ENCODE measurements around the gene NTM. TPM values are rescaled to one million over a fixed set of nuclear protein-coding genes. Genes with fewer than 3 reads are reported as not detected.

NTM gene
- total and polyA plus RNA-seq, 12 donors = 0.43 to 3.0 (median 1.3) TPM

DNA sequence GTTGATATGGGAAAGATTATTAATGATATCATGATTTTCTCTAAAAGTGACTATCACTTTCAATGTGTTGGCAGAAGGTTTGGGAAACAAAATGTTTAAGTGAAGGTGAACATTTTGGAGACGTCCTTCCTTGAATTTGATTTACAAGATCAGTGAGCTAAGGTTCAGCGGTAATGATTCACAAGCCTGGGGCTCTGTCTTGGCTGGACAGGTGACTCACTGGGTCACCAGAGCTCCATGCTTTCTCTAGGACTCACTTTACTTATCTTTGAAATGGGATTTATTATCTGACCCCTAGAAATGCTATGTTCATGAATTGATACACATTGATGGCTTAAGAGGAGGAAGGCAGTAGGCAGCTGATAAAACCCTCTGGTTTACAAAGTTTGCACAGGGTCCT is 437.5 kb downstream of the NTM start:
- ATAC-seq (no peak), DNase-seq (no peak)
- Histone ChIP-seq H3K36me3 (no peaks in the 10 kb centered on the region), H3K4me3 (no peak overlapping the region), H3K9me3 (no peaks in the 10 kb centered on the region), H3K4me1 (no peaks in the 10 kb centered on the region), H3K27me3 (peaks cover 0 to 69% (median 30%) of the 10 kb centered on the region in 7 donors), H3K27ac (no peak overlapping the region)
- WGBS, 2 donors = 76 to 78% methylated on average over 2 of the region's 2 CpGs
- TF ChIP-seq, protein P1, sequence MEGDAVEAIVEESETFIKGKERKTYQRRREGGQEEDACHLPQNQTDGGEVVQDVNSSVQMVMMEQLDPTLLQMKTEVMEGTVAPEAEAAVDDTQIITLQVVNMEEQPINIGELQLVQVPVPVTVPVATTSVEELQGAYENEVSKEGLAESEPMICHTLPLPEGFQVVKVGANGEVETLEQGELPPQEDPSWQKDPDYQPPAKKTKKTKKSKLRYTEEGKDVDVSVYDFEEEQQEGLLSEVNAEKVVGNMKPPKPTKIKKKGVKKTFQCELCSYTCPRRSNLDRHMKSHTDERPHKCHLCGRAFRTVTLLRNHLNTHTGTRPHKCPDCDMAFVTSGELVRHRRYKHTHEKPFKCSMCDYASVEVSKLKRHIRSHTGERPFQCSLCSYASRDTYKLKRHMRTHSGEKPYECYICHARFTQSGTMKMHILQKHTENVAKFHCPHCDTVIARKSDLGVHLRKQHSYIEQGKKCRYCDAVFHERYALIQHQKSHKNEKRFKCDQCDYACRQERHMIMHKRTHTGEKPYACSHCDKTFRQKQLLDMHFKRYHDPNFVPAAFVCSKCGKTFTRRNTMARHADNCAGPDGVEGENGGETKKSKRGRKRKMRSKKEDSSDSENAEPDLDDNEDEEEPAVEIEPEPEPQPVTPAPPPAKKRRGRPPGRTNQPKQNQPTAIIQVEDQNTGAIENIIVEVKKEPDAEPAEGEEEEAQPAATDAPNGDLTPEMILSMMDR (IDR thresholded peaks at IDR 0.05) = no peak
- intact Hi-C loops (cut with DNase I) = no loop called here

DNA sequence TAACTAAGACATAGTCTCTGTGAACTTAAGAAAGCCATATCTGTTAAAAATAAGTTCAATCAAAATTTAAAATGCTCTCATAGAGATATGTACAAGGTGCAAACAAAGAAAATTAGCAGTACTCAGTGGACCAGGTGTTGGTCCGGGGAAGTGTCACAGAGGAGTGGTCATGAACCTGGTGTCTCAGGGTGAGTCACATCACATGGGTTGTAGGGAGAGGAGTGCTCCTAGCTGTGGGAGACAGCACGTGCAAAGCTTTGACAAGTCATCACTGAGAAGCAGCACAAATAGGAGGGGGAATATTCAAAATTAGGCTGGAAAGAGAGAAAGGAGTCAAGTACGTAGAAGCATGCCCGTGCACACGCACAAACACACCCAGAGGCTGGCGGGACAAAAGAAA is 438.1 kb downstream of the NTM start:
- no peak for ATAC-seq
- 71 to 76% methylated on average over 6 of the region's 6 CpGs for WGBS, 2 donors

DNA sequence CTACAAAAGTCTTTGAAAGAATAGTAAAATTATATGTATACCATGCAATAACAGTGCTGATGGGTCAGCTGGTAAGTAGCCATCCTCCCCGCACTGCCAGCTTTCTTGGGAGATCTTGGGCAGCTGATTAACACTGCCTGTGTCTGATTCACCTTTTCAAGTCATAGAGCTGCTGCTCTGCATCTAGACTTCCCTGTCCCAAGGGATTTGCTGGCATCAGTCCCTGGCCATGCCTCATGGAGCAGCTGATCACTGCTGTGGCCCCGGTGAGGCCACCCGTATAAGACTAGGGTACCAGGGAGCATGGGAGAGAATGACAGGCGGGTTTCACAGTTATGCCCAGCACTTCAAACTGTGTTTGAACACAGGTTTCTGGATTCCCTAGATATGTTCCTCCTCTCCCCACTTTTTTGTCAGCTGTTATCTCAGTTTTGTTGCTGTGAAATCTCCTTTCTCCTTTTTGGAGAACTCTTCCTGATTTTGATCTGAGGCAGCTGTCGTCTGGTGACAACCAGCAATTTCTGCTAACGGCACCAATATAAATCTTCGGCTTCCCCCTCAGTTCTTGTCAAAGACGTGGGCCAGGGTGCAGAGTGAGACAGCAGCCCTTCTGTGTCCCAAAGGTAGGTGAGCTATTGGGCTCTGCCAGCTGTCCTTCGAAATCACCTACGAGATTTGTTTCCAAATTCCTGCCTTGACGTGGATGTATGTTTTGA is 438.9 kb downstream of the NTM start:
- H3K27ac ChIP-seq = no peak overlapping the region
- ATAC-seq = no peak
- H3K9me3 ChIP-seq = no peaks in the 10 kb centered on the region
- H3K36me3 ChIP-seq = no peaks in the 10 kb centered on the region
- no peak for DNase-seq
- H3K4me3 ChIP-seq = no peak overlapping the region
- peaks cover 0 to 56% (median 24%) of the 10 kb centered on the region in 7 donors for H3K27me3 ChIP-seq
- WGBS, 2 donors = 54% methylated on average over 11 of the region's 11 CpGs
- intact Hi-C loops (cut with DNase I) = no loop called here
- TF ChIP-seq, protein P1 (IDR thresholded peaks at IDR 0.05) = no peak
- no peaks in the 10 kb centered on the region for H3K4me1 ChIP-seq

More for the DNA sequence above, 438.1 kb downstream of the NTM start:
- Histone ChIP-seq H3K27me3 (peaks cover 0 to 65% (median 26%) of the 10 kb centered on the region in 7 donors), H3K4me3 (no peak overlapping the region), H3K9me3 (no peaks in the 10 kb centered on the region), H3K4me1 (no peaks in the 10 kb centered on the region), H3K36me3 (no peaks in the 10 kb centered on the region), H3K27ac (no peak overlapping the region)
- TF ChIP-seq, protein P1 (IDR thresholded peaks at IDR 0.05) = no peak
- DNase-seq = no peak
- intact Hi-C loops (cut with DNase I) = no loop called here

DNA sequence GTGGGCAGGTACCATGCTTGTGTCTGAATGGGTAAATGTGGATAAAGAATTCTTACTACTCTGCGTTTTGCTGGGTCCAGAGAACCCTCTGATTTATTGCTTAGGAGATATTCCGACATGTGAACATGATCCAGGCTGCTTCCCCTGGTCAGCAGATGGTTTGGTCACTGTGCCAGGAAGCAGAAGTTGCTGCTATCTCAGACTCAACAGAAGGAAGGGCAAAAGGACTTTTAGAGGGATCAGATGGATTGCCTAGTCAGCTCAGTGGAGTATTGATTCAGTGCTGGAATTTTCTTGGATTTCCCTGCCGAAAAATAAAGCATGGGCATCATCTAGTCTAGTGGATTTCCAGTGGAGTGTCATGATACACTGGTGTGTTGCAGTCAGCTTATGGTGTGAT is 440.1 kb downstream of the NTM start:
- TF ChIP-seq, protein P1 (IDR thresholded peaks at IDR 0.05) = no peak
- Histone ChIP-seq H3K4me1 (no peaks in the 10 kb centered on the region), H3K36me3 (no peaks in the 10 kb centered on the region), H3K27ac (no peak overlapping the region), H3K27me3 (peaks cover 1 to 44% (median 18%) of the 10 kb centered on the region in 7 donors), H3K4me3 (no peak overlapping the region), H3K9me3 (no peaks in the 10 kb centered on the region)
- intact Hi-C loops (cut with DNase I) = no loop called here
- DNase-seq (no peak), ATAC-seq (no peak)
- WGBS, 2 donors = 45 to 54% methylated on average over 3 of the region's 3 CpGs
